Adrenal gland (tissue), 12 donors: Measurements from ENCODE around the gene SHOC2. TPM values are rescaled to one million over a fixed set of nuclear protein-coding genes. Genes with fewer than 3 reads are reported as not detected.

Experiments used
- DNase-seq, 7 donors: peaks; one replicate each; pipeline ENCODE4 v3.0.0-alpha.2; 2019 to 2020
- H3K27ac ChIP-seq, 5 donors: fragments of 200-600 bp; sonication (generic) in 4 of 5; 1 replicate in 3 of 5; 2 replicates in 2 of 5; pipeline versions ENCODE4 v1.5.1 to v1.8.0; 2016 to 2020; ENCODE audit warnings: mild to moderate bottlenecking in 1 of 5
- H3K27me3 ChIP-seq: fragments of 200-600 bp; 2 replicates; pipeline ENCODE4 v1.8.0; 2021
- H3K36me3 ChIP-seq, 2 donors: fragments of 200-600 bp; replicated peaks in 1 of 2; 1 replicate in 1 of 2; 2 replicates in 1 of 2; pipeline versions ENCODE4 v1.5.1 to v1.8.0; 2018 to 2022
- H3K4me1 ChIP-seq, 2 donors: fragments of 200-600 bp; replicated peaks in 1 of 2; 1 replicate in 1 of 2; 2 replicates in 1 of 2; pipeline versions ENCODE4 v1.5.1 to v1.8.0; 2018 to 2021
- H3K4me3 ChIP-seq, 4 donors: fragments of 200-600 bp; sonication (generic) in 3 of 4; one replicate each; pipeline ENCODE4 v1.5.1; 2016 to 2018
- H3K9me3 ChIP-seq, 3 donors: fragments of 200-600 bp; sonication (generic) in 1 of 3; replicated peaks in 1 of 3; 1 replicate in 2 of 3; 2 replicates in 1 of 3; pipeline versions ENCODE4 v1.5.1 to v1.8.0; 2016 to 2021
- CTCF ChIP-seq, 6 experiments: fragments of 450-650 bp in 4 of 6; fragments of 200-600 bp in 2 of 6; sonication (generic) in 1 of 6; IDR thresholded peaks; 1 replicate in 5 of 6; 2 replicates in 1 of 6; pipeline versions ENCODE4 v1.5.1 to v1.8.0; 2016 to 2021; ENCODE audit warnings: antibody characterized with exemption in 6 of 6, mild to moderate bottlenecking in 2 of 6, moderate library complexity in 1 of 6
- POLR2A ChIP-seq, 2 donors: fragments of 450-650 bp; IDR thresholded peaks; one replicate each; pipeline ENCODE4 v1.6.1; 2017; ENCODE audit warnings: antibody characterized with exemption in 2 of 2, mild to moderate bottlenecking in 2 of 2, moderate library complexity in 1 of 2
- WGBS, 4 donors: extraction: QIAGEN DNeasy Blood & Tissue Kit in 2 of 4; methylation state at CpG; one replicate each; pipeline versions ENCODE4 v1.1.5 to v1.1.7; 2013 to 2017; 5-methylcytosine and 5-hydroxymethylcytosine counted together
- intact Hi-C, 2 donors: fragments of 100-400 bp; cut with DNase I; formaldehyde crosslinking; loops; one replicate each; pipeline versions ENCODE4 v1.14.1 to v1.15.0; 2022 to 2023
- polyA plus RNA-seq, 3 donors: library from polyadenylated mRNA; stranded (reverse); fragments of 200-250 nt in 2 of 3; fragments of 350-450 nt in 1 of 3; fragmentation: Illumina TruSeq in 1 of 3; extraction: RNeasy Lipid Tissue Mini Kit (QIAGEN cat#74804) in 1 of 3; gene quantifications; one replicate each; pipeline ENCODE4 v1.2.3, GENCODE V29; 2013 to 2014
- total RNA-seq, 9 donors: library from RNA; depleted of rRNA in 4 of 9; stranded (reverse); fragments of >200 nt in 4 of 9; fragments of 120-200 nt in 1 of 9; fragmentation: NEBNext Ultra II Directional in 1 of 9; extraction: Animal tissue kit (Norgen Biotek cat#: 25700) in 1 of 9; gene quantifications; one replicate each; pipeline versions ENCODE4 v1.1.0 to v1.2.4, GENCODE V29; 2013 to 2023
- donor health status: healthy with polysubstance abuse.
- donor health status: Bipolar disorder and iron deficiency.
- donor health status: DM: yes; HTN: yes; CAD: no.
- donor health status: DM: no; HTN: no; CAD: no.
- donor health status: DM: no; HTN: no; CAD: no.
- donor health status: DM: yes; HTN: yes; CAD: no.

The SHOC2 gene
- total and polyA plus RNA-seq, 12 donors = 16.4 to 78.2 (median 37.1) TPM

GRCh38 chr10:110983466-110983865 is 64.1 kb downstream of the SHOC2 start:
- TF ChIP-seq POLR2A (IDR thresholded peaks at IDR 0.05) = no peak
- no peak for TF ChIP-seq CTCF (IDR thresholded peaks at IDR 0.05)
- no peak overlapping the region for H3K27ac ChIP-seq
- DNase-seq = no peak
- no peaks in the 10 kb centered on the region for H3K9me3 ChIP-seq
- no peaks in the 10 kb centered on the region for H3K36me3 ChIP-seq
- intact Hi-C loops = no loop called here
- WGBS, 4 donors = 92 to 96% (median 95%) methylated on average over 3 of the region's 3 CpGs
- H3K4me3 ChIP-seq = no peak overlapping the region
- no peaks in the 10 kb centered on the region for H3K27me3 ChIP-seq
- H3K4me1 ChIP-seq = peaks cover 6 to 19% of the 10 kb centered on the region in 2 donors

- Histone ChIP-seq H3K4me3 (no peak overlapping the region), H3K27ac (no peak overlapping the region), H3K36me3 (no peaks in the 10 kb centered on the region), H3K9me3 (no peaks in the 10 kb centered on the region), H3K4me1 (peaks cover 3 to 15% of the 10 kb centered on the region in 2 donors), H3K27me3 (no peaks in the 10 kb centered on the region)
- WGBS, 4 donors = 78 to 82% (median 81%) methylated on average over 2 of the region's 2 CpGs
- DNase-seq = no peak
- TF ChIP-seq CTCF (IDR thresholded peaks at IDR 0.05) (no peak), POLR2A (IDR thresholded peaks at IDR 0.05) (no peak)
- intact Hi-C loops = no loop called here
Observed at GRCh38 chr10:110985497-110986275, 66.3 kb downstream of the SHOC2 start.

GRCh38 chr10:110989016-110989415 is 69.6 kb downstream of the SHOC2 start:
- intact Hi-C loops = no loop called here
- no peak for DNase-seq
- TF ChIP-seq CTCF (IDR thresholded peaks at IDR 0.05) = no peak
- no peak for TF ChIP-seq POLR2A (IDR thresholded peaks at IDR 0.05)
- Histone ChIP-seq H3K27me3 (no peaks in the 10 kb centered on the region), H3K9me3 (no peaks in the 10 kb centered on the region), H3K36me3 (no peaks in the 10 kb centered on the region), H3K4me3 (no peak overlapping the region), H3K4me1 (peaks cover 3 to 29% of the 10 kb centered on the region in 2 donors), H3K27ac (no peak overlapping the region)
- WGBS, 4 donors = 82 to 87% (median 84%) methylated on average over 1 of the region's 1 CpG

- no peak for DNase-seq
- no peak overlapping the region for H3K4me3 ChIP-seq
- no peak for TF ChIP-seq POLR2A (IDR thresholded peaks at IDR 0.05)
- TF ChIP-seq CTCF (IDR thresholded peaks at IDR 0.05) = no peak
- H3K36me3 ChIP-seq = no peaks in the 10 kb centered on the region
- peaks cover 0 to 14% of the 10 kb centered on the region in 2 donors for H3K4me1 ChIP-seq
- no peaks in the 10 kb centered on the region for H3K27me3 ChIP-seq
- no peaks in the 10 kb centered on the region for H3K9me3 ChIP-seq
- intact Hi-C loops = no loop called here
- WGBS, 4 donors = 65 to 72% (median 68%) methylated on average over 3 of the region's 3 CpGs
- H3K27ac ChIP-seq = no peak overlapping the region
Observed at GRCh38 chr10:110992006-110992800, 72.8 kb downstream of the SHOC2 start.
